Activated CD8-positive, alpha-beta memory T cell treated with anti-CD3 and anti-CD28 coated beads for 1 hour (primary cell): ENCODE results near the gene EFNA5.

Experiments used
- DNase-seq, 2 donors: peaks; one replicate each; pipeline ENCODE4 v3.0.0-alpha.2; 2020; ENCODE audit warnings: low read depth in 1 of 2; ENCODE audit errors: extremely low read depth in 1 of 2

The EFNA5 gene

GRCh38 chr5:107670932-107671741, at the start of gene EFNA5:
EFNA5 (minus strand) TSS chr5:107670937.
- no peak for DNase-seq

GRCh38 chr5:107719034-107719606, 48.4 kb upstream of the EFNA5 start:
- DNase-seq: no peak

GRCh38 chr5:107717816-107718215, 47.1 kb upstream of the EFNA5 start:
- no peak for DNase-seq

- DNase-seq: no peak
These were observed 42.5 kb upstream of the EFNA5 start for GRCh38 chr5:107713228-107713627.

- DNase-seq: no peak
These were observed 41.7 kb upstream of the EFNA5 start for GRCh38 chr5:107712359-107712870.

- no peak for DNase-seq
These were observed 34.8 kb upstream of the EFNA5 start for GRCh38 chr5:107705402-107706014.

- DNase-seq: no peak
These were observed 34.1 kb upstream of the EFNA5 start for GRCh38 chr5:107704681-107705401.

GRCh38 chr5:107700481-107700880, 29.7 kb upstream of the EFNA5 start:
- DNase-seq: no peak

GRCh38 chr5:107699425-107699824, 28.7 kb upstream of the EFNA5 start:
- DNase-seq: no peak

GRCh38 chr5:107698286-107698685, 27.5 kb upstream of the EFNA5 start:
- DNase-seq: no peak

GRCh38 chr5:107696498-107696897, 25.8 kb upstream of the EFNA5 start:
- DNase-seq: no peak

- no peak for DNase-seq
These were observed 25.3 kb upstream of the EFNA5 start for GRCh38 chr5:107696080-107696479.

GRCh38 chr5:107687937-107688336, 17.2 kb upstream of the EFNA5 start:
- no peak for DNase-seq

GRCh38 chr5:107687404-107687803, 16.7 kb upstream of the EFNA5 start:
- DNase-seq: no peak

GRCh38 chr5:107682533-107682932, 11.8 kb upstream of the EFNA5 start:
- DNase-seq: no peak

- no peak for DNase-seq
These were observed 10.1 kb upstream of the EFNA5 start for GRCh38 chr5:107680799-107681198.

- no peak for DNase-seq
These were observed 9.4 kb upstream of the EFNA5 start for GRCh38 chr5:107680099-107680498.

- DNase-seq: no peak
These were observed 6.0 kb upstream of the EFNA5 start for GRCh38 chr5:107676702-107677101.

GRCh38 chr5:107675201-107675600, 4.5 kb upstream of the EFNA5 start:
- no peak for DNase-seq

GRCh38 chr5:107674655-107675054, 3.9 kb upstream of the EFNA5 start:
- DNase-seq: no peak
